Mucosa of rectum (tissue), 2 donors: ENCODE measurements around the gene ZNF543.
"Not testable (repeated sequence)": the region's sequence is repeated elsewhere in the genome, so short reads cannot be mapped to it uniquely, and the experiment has no call there.

Source experiments
- H3K27ac ChIP-seq, 2 donors: one replicate each; pipeline ENCODE4 v1.7.0; 2013; ENCODE audit warnings: inconsistent platforms in 2 of 2, low read depth in 2 of 2, low read length in 2 of 2
- H3K27me3 ChIP-seq, 2 donors: one replicate each; pipeline ENCODE4 v1.7.0; 2013; ENCODE audit warnings: low read length in 2 of 2; ENCODE audit not compliant: control insufficient read depth in 2 of 2, insufficient read depth in 2 of 2
- H3K36me3 ChIP-seq, 2 donors: one replicate each; pipeline ENCODE4 v1.7.0; 2013; ENCODE audit warnings: low read length in 2 of 2; ENCODE audit not compliant: control insufficient read depth in 2 of 2, insufficient read depth in 2 of 2
- H3K4me1 ChIP-seq, 2 donors: one replicate each; pipeline ENCODE4 v1.7.0; 2013; ENCODE audit warnings: low read length in 2 of 2, mild to moderate bottlenecking in 1 of 2; ENCODE audit not compliant: control insufficient read depth in 2 of 2, insufficient read depth in 2 of 2
- H3K4me3 ChIP-seq, 2 donors: one replicate each; pipeline ENCODE4 v1.7.0; 2013; ENCODE audit warnings: low read length in 2 of 2
- H3K9ac ChIP-seq, 2 donors: one replicate each; pipeline ENCODE4 v1.7.0; 2013; ENCODE audit warnings: low read length in 2 of 2, low read depth in 1 of 2, mild to moderate bottlenecking in 1 of 2
- H3K9me3 ChIP-seq, 2 donors: one replicate each; pipeline ENCODE4 v1.7.0; 2013; ENCODE audit warnings: low read length in 2 of 2; ENCODE audit not compliant: control insufficient read depth in 2 of 2
- donor health status: healthy.
- donor health status: Normal muscosa, but diverticular disease.

ZNF543 gene

DNA sequence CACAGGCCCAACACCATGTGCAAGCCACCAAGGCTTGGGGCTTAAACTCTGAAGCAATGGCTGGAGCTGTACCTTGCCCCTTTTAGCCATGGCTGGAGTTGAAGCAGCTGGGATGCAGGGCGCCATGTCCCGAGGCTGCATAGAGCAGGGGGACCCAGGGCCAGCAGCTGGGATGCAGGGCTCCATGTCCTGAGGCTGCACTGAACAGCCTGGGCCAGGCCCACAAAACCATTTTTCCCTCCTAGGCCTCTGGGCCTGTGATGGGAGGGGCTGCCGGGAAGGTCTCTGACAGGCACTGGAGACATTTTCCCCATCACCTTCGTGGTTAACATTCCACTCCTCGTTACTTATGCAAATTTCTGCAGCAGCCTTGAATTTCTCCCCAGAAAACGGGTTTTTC is 53.9 kb downstream of the ZNF543 start:
- Histone ChIP-seq H3K4me3 (no peak overlapping the region), H3K27me3 (no peaks in the 10 kb centered on the region), H3K27ac (no peak overlapping the region), H3K36me3 (peaks cover 30 to 44% of the 10 kb centered on the region in 2 donors), H3K4me1 (no peaks in the 10 kb centered on the region), H3K9me3 (peaks cover 19 to 23% of the 10 kb centered on the region in 2 donors), H3K9ac (no peak overlapping the region)

GRCh38 chr19:57374647-57375046 is 54.4 kb downstream of the ZNF543 start:
- Histone ChIP-seq H3K9me3 (peaks cover 21 to 23% of the 10 kb centered on the region in 2 donors), H3K36me3 (peaks cover 30 to 44% of the 10 kb centered on the region in 2 donors)
- H3K27me3 ChIP-seq, H3K27ac ChIP-seq, H3K4me1 ChIP-seq, H3K9ac ChIP-seq, H3K4me3 ChIP-seq: not testable (repeated sequence)

GRCh38 chr19:57376151-57376550 is 55.9 kb downstream of the ZNF543 start:
- Histone ChIP-seq H3K4me3 (no peak overlapping the region), H3K36me3 (peaks cover 30 to 44% of the 10 kb centered on the region in 2 donors)

GRCh38 chr19:57377498-57378146 is 57.4 kb downstream of the ZNF543 start:
- Histone ChIP-seq H3K36me3 (peaks cover 19 to 30% of the 10 kb centered on the region in 2 donors), H3K27ac (no peak overlapping the region), H3K4me1 (no peaks in the 10 kb centered on the region), H3K9me3 (peaks cover 24 to 25% of the 10 kb centered on the region in 2 donors), H3K4me3 (no peak overlapping the region), H3K27me3 (no peaks in the 10 kb centered on the region), H3K9ac (no peak overlapping the region)

More at GRCh38 chr19:57376151-57376550, 55.9 kb downstream of the ZNF543 start:
- no peak overlapping the region for H3K9ac ChIP-seq
- peaks cover 24 to 26% of the 10 kb centered on the region in 2 donors for H3K9me3 ChIP-seq
- H3K27ac ChIP-seq, result no peak overlapping the region
- no peaks in the 10 kb centered on the region for H3K4me1 ChIP-seq
- no peaks in the 10 kb centered on the region for H3K27me3 ChIP-seq
